OCI-LY1 (cell line): ENCODE data around the gene KRTAP5-10.

Experiments
- EZH2 ChIP-seq: fragments of 200-600 bp; sonication (generic), shearing (Covaris generic); IDR thresholded peaks from 2 replicates; pipeline ENCODE4 v1.8.0; 2017; ENCODE audit warnings: borderline replicate concordance, mixed run types, mild to moderate bottlenecking, antibody characterized with exemption, low read length, moderate library complexity, mixed read lengths
- TF ChIP-seq, protein P1 (sequence below): fragments of 200-600 bp; sonication (generic), shearing (Covaris generic); IDR thresholded peaks from 2 replicates; pipeline ENCODE4 v1.5.1; 2017; ENCODE audit warnings: mild to moderate bottlenecking, antibody characterized with exemption, low read length, moderate library complexity, mixed read lengths

DNA sequence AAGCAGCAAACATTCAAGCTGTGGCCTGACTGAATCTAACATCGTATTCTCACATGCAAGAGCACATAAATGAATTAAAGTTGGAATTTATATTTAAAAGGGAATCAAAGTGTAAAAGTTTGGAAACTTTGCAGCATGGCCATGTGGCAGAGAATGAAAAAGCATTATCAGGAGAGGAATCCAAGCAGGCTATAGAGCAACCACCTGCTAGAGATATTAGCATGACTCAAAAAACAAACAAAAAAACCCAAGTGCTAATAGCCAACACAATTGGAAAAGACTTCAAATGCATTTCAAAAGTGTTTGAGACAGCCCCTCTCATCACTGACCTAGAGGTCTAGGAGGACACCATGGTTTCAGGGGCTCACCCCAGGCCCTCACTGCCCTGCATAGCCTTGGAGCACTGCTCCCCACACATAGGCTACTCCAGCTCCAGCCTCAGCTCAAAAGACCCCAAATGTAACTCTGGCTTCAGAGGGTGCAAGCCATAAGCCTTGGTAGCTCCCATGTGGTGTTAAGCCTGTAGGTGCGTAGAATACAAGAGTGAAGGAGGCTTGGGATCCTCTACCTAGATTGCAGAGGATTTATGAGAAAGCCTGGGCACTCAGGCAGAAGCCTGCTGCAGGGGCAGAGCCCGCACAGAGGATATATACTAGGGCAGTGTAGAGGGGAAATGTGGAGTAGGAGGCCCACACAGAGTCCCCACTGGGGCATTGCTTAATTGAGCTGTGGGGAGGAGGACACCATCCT, 40.0 kb upstream of the KRTAP5-10 start:
- TF ChIP-seq, protein P1, sequence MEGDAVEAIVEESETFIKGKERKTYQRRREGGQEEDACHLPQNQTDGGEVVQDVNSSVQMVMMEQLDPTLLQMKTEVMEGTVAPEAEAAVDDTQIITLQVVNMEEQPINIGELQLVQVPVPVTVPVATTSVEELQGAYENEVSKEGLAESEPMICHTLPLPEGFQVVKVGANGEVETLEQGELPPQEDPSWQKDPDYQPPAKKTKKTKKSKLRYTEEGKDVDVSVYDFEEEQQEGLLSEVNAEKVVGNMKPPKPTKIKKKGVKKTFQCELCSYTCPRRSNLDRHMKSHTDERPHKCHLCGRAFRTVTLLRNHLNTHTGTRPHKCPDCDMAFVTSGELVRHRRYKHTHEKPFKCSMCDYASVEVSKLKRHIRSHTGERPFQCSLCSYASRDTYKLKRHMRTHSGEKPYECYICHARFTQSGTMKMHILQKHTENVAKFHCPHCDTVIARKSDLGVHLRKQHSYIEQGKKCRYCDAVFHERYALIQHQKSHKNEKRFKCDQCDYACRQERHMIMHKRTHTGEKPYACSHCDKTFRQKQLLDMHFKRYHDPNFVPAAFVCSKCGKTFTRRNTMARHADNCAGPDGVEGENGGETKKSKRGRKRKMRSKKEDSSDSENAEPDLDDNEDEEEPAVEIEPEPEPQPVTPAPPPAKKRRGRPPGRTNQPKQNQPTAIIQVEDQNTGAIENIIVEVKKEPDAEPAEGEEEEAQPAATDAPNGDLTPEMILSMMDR = no peak
- no peak for TF ChIP-seq EZH2
